WTC11 (cell line): ENCODE results near the gene CCNQ. TPM values are rescaled to one million over a fixed set of nuclear protein-coding genes. Genes with fewer than 3 reads are reported as not detected.

Experiments used
- ATAC-seq: fragments of 200-7000 bp; cut with Tn5 transposase; 2 replicates; pipeline ENCODE4 v1.10.0; 2021; ENCODE audit warnings: mild to moderate bottlenecking, moderate library complexity
- CTCF ChIA-PET: fragments of 300-600 bp; sonication (Branson Sonifier 250); formaldehyde crosslinking; loops from one replicate; lab custom pipeline; 2021; ENCODE audit warnings: antibody characterized with exemption; lab: Charles Lee
- POLR2A ChIA-PET: fragments of 350-600 bp; sonication (Branson Sonifier 250); formaldehyde crosslinking; loops from one replicate; lab custom pipeline; 2021; ENCODE audit warnings: antibody characterized with exemption; lab: Charles Lee
- DNase-seq: peaks from one replicate; pipeline ENCODE4 v3.0.0; 2021; ENCODE audit warnings: low spot score
- H3K27ac Mint-ChIP-seq: 2 replicates; pipeline ENCODE4 v1.8.0; 2021; ENCODE audit warnings: mixed read lengths
- H3K27me3 Mint-ChIP-seq: 2 replicates; pipeline ENCODE4 v1.8.0; 2021; ENCODE audit warnings: low read depth, mild to moderate bottlenecking, moderate library complexity, mixed read lengths
- H3K36me3 Mint-ChIP-seq: 2 replicates; pipeline ENCODE4 v1.8.0; 2021; ENCODE audit warnings: mixed read lengths
- H3K4me1 Mint-ChIP-seq: 2 replicates; pipeline ENCODE4 v1.8.0; 2022; ENCODE audit warnings: mixed read lengths
- H3K4me3 Mint-ChIP-seq: 2 replicates; pipeline ENCODE4 v1.8.0; 2021; ENCODE audit warnings: mild to moderate bottlenecking, moderate library complexity, mixed read lengths
- H3K9me3 Mint-ChIP-seq: 2 replicates; pipeline ENCODE4 v1.8.0; 2021; ENCODE audit warnings: mixed read lengths
- ARID4B ChIP-seq: sonication (generic); formaldehyde crosslinking; IDR thresholded peaks from 2 replicates; pipeline ENCODE4 v1.8.0; 2023; ENCODE audit warnings: missing genetic modification reagents, mild to moderate bottlenecking, borderline replicate concordance
- CBFB ChIP-seq: sonication (generic); formaldehyde crosslinking; IDR thresholded peaks from 2 replicates; pipeline ENCODE4 v1.8.1; 2022; ENCODE audit warnings: mild to moderate bottlenecking, low read depth, missing genetic modification reagents
- CREM ChIP-seq: sonication (generic); formaldehyde crosslinking; IDR thresholded peaks from 2 replicates; pipeline ENCODE4 v1.8.1; 2022; ENCODE audit warnings: mild to moderate bottlenecking, missing genetic modification reagents, moderate library complexity
- ELF4 ChIP-seq: sonication (generic); formaldehyde crosslinking; IDR thresholded peaks from 2 replicates; pipeline ENCODE4 v1.8.1; 2022; ENCODE audit warnings: low read depth, mild to moderate bottlenecking, moderate library complexity, missing genetic modification reagents
- GRHL2 ChIP-seq: fragments of 250-450 bp; sonication (Bioruptor Pico); IDR thresholded peaks from 2 replicates; pipeline ENCODE4 v1.8.0; 2022; ENCODE audit warnings: mild to moderate bottlenecking, moderate library complexity; ENCODE audit not compliant: insufficient replicate concordance, severe bottlenecking
- GTF2I ChIP-seq: fragments of 250-450 bp; sonication (Bioruptor Pico); conservative IDR thresholded peaks from 2 replicates; pipeline ENCODE4 v1.4.0; 2021; ENCODE audit warnings: mild to moderate bottlenecking
- HMGA2 ChIP-seq: fragments of 250-450 bp; sonication (Bioruptor Pico); IDR thresholded peaks from 2 replicates; pipeline ENCODE4 v1.4.0; 2021; ENCODE audit warnings: mild to moderate bottlenecking, moderate library complexity
- KAT7 ChIP-seq: sonication (generic); formaldehyde crosslinking; IDR thresholded peaks from 2 replicates; pipeline ENCODE4 v1.8.1; 2023; ENCODE audit warnings: missing genetic modification reagents, mild to moderate bottlenecking, borderline replicate concordance
- MXD4 ChIP-seq: fragments of 250-450 bp; sonication (Bioruptor Pico); IDR thresholded peaks from 2 replicates; pipeline ENCODE4 v1.8.0; 2021; ENCODE audit warnings: mild to moderate bottlenecking, moderate library complexity, borderline replicate concordance
- NFE2L1 ChIP-seq: sonication (generic); formaldehyde crosslinking; IDR thresholded peaks from 2 replicates; pipeline ENCODE4 v1.8.1; 2023; ENCODE audit warnings: missing genetic modification reagents
- RORB ChIP-seq: fragments of 250-450 bp; sonication (Bioruptor Pico); IDR thresholded peaks from 2 replicates; pipeline ENCODE4 v1.9.0; 2021; ENCODE audit warnings: mild to moderate bottlenecking
- SMAD3 ChIP-seq: sonication (generic); formaldehyde crosslinking; IDR thresholded peaks from 2 replicates; pipeline ENCODE4 v1.8.0; 2022; ENCODE audit warnings: missing genetic modification reagents, mild to moderate bottlenecking, borderline replicate concordance
- TCF7 ChIP-seq: sonication (generic); formaldehyde crosslinking; IDR thresholded peaks from 2 replicates; pipeline ENCODE4 v1.8.0; 2022; ENCODE audit warnings: mild to moderate bottlenecking, low read depth, missing genetic modification reagents, moderate library complexity
- ZNF121 ChIP-seq: sonication (generic); formaldehyde crosslinking; IDR thresholded peaks from 2 replicates; pipeline ENCODE4 v1.8.0; 2023; ENCODE audit warnings: missing genetic modification reagents
- ZNF263 ChIP-seq: sonication (generic); formaldehyde crosslinking; IDR thresholded peaks from 2 replicates; pipeline ENCODE4 v1.8.1; 2022; ENCODE audit warnings: low read depth, mild to moderate bottlenecking, moderate library complexity, missing genetic modification reagents
- total RNA-seq: library from RNA; stranded (reverse); gene quantifications from 3 replicates; pipeline ENCODE4 v1.2.3, GENCODE V29; 2021
- TF ChIP-seq, protein P1 (sequence below): sonication (generic); formaldehyde crosslinking; IDR thresholded peaks from 2 replicates; pipeline ENCODE4 v1.8.1; 2022; ENCODE audit warnings: low read depth, mild to moderate bottlenecking, moderate library complexity, missing genetic modification reagents, borderline replicate concordance
- TF ChIP-seq, protein P2 (sequence below): sonication (generic); formaldehyde crosslinking; IDR thresholded peaks from 2 replicates; pipeline ENCODE4 v1.8.1; 2023; ENCODE audit warnings: mild to moderate bottlenecking, missing genetic modification reagents, moderate library complexity
- TF ChIP-seq, protein P3 (sequence below): fragments of 250-450 bp; sonication (Bioruptor Pico); IDR thresholded peaks from 2 replicates; pipeline ENCODE4 v1.9.0; 2021; ENCODE audit warnings: moderate library complexity, mild to moderate bottlenecking, inconsistent platforms, borderline replicate concordance
- TF ChIP-seq, protein P4 (sequence below): sonication (generic); formaldehyde crosslinking; IDR thresholded peaks from 2 replicates; pipeline ENCODE4 v1.8.1; 2022; ENCODE audit warnings: mild to moderate bottlenecking, moderate library complexity, missing genetic modification reagents
- TF ChIP-seq, protein P5 (sequence below): sonication (generic); formaldehyde crosslinking; IDR thresholded peaks from 2 replicates; pipeline ENCODE4 v1.8.1; 2023; ENCODE audit warnings: mild to moderate bottlenecking, missing genetic modification reagents

Gene CCNQ
- total RNA-seq, 1 experiment from 2014 or later = 17.4 TPM

DNA sequence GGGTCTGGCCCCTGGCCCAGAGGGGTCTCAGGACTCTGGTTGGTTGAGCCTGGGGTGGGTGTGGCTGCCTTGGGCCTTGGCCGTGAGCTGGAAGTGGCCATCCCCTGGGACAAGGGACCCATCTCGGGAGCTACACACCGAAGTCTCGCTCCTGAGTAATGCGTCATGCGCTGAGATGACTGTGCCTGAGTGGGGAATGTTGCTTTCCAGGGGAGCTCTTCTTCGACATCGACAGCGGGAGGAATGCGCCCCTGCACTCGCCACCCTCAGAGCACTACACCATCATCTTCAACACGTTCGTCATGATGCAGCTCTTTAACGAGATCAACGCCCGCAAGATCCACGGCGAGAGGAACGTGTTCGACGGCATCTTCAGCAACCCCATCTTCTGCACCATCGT, 38.5 kb downstream of the CCNQ start:
- no peaks in the 10 kb centered on the region; the same call in 1 of the 2 replicates for H3K27me3 Mint-ChIP-seq
- ATAC-seq (no peak), DNase-seq (no peak)
- H3K4me3 Mint-ChIP-seq = no peak overlapping the region
- TF ChIP-seq GRHL2 (CRISPR knock-in tag) = no peak
- TF ChIP-seq ZNF121 (CRISPR knock-in tag) = no peak
- TF ChIP-seq KAT7 (CRISPR knock-in tag) = no peak
- TF ChIP-seq, protein P1, sequence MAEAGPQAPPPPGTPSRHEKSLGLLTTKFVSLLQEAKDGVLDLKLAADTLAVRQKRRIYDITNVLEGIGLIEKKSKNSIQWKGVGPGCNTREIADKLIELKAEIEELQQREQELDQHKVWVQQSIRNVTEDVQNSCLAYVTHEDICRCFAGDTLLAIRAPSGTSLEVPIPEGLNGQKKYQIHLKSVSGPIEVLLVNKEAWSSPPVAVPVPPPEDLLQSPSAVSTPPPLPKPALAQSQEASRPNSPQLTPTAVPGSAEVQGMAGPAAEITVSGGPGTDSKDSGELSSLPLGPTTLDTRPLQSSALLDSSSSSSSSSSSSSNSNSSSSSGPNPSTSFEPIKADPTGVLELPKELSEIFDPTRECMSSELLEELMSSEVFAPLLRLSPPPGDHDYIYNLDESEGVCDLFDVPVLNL (CRISPR knock-in tag) = no peak
- TF ChIP-seq, protein P2, sequence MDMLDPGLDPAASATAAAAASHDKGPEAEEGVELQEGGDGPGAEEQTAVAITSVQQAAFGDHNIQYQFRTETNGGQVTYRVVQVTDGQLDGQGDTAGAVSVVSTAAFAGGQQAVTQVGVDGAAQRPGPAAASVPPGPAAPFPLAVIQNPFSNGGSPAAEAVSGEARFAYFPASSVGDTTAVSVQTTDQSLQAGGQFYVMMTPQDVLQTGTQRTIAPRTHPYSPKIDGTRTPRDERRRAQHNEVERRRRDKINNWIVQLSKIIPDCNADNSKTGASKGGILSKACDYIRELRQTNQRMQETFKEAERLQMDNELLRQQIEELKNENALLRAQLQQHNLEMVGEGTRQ (CRISPR knock-in tag) = no peak
- TF ChIP-seq, protein P3, sequence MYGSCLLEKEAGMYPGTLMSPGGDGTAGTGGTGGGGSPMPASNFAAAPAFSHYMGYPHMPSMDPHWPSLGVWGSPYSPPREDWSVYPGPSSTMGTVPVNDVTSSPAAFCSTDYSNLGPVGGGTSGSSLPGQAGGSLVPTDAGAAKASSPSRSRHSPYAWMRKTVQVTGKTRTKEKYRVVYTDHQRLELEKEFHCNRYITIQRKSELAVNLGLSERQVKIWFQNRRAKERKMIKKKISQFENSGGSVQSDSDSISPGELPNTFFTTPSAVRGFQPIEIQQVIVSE = no peak
- TF ChIP-seq NFE2L1 (CRISPR knock-in tag) = no peak
- no peak for TF ChIP-seq CREM
- no peak for TF ChIP-seq ZNF263 (CRISPR knock-in tag)
- TF ChIP-seq CBFB (CRISPR knock-in tag) = no peak
- TF ChIP-seq, protein P4, sequence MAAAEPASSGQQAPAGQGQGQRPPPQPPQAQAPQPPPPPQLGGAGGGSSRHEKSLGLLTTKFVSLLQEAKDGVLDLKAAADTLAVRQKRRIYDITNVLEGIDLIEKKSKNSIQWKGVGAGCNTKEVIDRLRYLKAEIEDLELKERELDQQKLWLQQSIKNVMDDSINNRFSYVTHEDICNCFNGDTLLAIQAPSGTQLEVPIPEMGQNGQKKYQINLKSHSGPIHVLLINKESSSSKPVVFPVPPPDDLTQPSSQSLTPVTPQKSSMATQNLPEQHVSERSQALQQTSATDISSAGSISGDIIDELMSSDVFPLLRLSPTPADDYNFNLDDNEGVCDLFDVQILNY (CRISPR knock-in tag) = no peak
- no peak for TF ChIP-seq ELF4 (CRISPR knock-in tag)
- TF ChIP-seq HMGA2 = no peak
- no peak for TF ChIP-seq GTF2I (CRISPR knock-in tag)
- H3K36me3 Mint-ChIP-seq = no peaks in the 10 kb centered on the region
- POLR2A ChIA-PET = no interaction called here
- no peak overlapping the region for H3K27ac Mint-ChIP-seq
- H3K9me3 Mint-ChIP-seq = no peaks in the 10 kb centered on the region
- CTCF ChIA-PET = interaction anchor here (0.8 to 1.6 kb wide), 5 partner anchors 13 to 148 kb away, joined by 3 to 7 read pairs (median 4); no protein-coding TSS in a partner anchor
- no peaks in the 10 kb centered on the region for H3K4me1 Mint-ChIP-seq

DNA sequence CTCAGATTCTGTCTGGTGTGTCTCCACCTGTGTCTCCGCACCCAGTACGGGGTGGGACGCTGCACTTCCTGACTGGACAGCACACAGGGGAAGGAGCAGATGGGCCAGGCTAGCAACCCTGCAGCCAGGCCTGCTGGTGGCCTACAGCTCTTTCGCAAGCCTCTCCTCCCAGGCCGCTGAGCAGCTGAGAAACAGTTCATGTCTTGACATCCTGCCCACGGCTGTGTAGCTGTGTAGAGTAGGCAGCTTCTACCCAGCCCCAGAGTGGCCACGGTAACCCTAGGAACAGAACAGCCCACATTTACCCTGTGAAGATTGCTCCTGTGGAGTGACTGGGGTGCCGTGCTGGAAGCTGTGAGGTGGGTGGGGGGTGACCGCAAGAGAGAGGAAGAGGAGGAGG, 38.9 kb downstream of the CCNQ start:
- Mint-ChIP-seq H3K9me3 (no peaks in the 10 kb centered on the region), H3K27ac (no peak overlapping the region), H3K27me3 (no peaks in the 10 kb centered on the region; the same call in 1 of the 2 replicates), H3K4me1 (no peaks in the 10 kb centered on the region), H3K36me3 (no peaks in the 10 kb centered on the region), H3K4me3 (no peak overlapping the region)
- DNase-seq (no peak), ATAC-seq (no peak)
- ChIA-PET POLR2A (no interaction called here), CTCF (interaction anchor here (0.8 to 1.6 kb wide), 5 partner anchors 14 to 148 kb away, joined by 3 to 7 read pairs (median 4); no protein-coding TSS in a partner anchor)
- TF ChIP-seq HMGA2 (no peak), TCF7 (CRISPR knock-in tag) (no peak), MXD4 (CRISPR knock-in tag) (no peak), GTF2I (CRISPR knock-in tag) (no peak), SMAD3 (CRISPR knock-in tag) (no peak)

DNA sequence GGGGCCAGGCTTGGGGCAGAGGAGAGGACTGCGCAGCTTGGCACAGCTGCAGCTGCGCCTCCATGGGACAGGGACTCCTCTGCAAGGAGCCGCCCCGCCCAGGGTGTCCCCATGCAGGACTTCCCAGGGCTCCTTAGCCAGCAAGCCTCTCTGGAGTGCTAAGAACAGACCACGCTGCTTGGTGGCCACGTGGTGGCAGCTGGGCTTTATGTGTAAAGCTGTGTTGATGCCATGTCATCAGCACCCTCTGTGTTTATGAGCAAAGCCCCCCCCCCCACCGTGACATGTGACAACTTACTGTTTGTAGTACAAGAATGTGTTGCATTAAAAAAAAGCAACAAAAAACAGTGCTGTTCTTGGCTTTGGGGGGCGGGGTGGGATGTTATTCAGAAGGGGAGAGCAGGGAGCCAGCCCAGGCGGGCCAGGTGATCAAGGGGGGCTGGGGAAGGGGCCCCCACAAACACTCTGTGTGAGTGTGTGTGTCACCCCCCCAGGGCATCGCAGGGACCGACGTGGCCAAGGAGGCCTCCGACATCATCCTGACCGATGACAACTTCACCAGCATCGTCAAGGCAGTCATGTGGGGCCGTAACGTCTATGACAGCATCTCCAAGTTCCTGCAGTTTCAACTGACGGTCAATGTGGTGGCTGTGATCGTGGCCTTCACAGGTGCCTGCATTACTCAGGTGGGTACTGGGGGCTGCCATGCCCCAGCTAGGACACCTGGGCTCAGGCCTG, 41.2 kb downstream of the CCNQ start:
- Mint-ChIP-seq H3K27me3 (no peaks in the 10 kb centered on the region; the same call in 1 of the 2 replicates), H3K4me1 (no peaks in the 10 kb centered on the region), H3K4me3 (no peak overlapping the region), H3K9me3 (no peaks in the 10 kb centered on the region), H3K36me3 (no peaks in the 10 kb centered on the region), H3K27ac (no peak overlapping the region)
- ChIA-PET POLR2A (no interaction called here), CTCF (interaction anchor here (1.0 to 1.4 kb wide), 2 partner anchors 20 to 87 kb away, joined by 3 to 6 read pairs; no protein-coding TSS in a partner anchor)
- ATAC-seq (no peak), DNase-seq (no peak)
- TF ChIP-seq NFE2L1 (CRISPR knock-in tag) (no peak), ARID4B (CRISPR knock-in tag) (no peak), RORB (CRISPR knock-in tag) (no peak)
- TF ChIP-seq, protein P5, sequence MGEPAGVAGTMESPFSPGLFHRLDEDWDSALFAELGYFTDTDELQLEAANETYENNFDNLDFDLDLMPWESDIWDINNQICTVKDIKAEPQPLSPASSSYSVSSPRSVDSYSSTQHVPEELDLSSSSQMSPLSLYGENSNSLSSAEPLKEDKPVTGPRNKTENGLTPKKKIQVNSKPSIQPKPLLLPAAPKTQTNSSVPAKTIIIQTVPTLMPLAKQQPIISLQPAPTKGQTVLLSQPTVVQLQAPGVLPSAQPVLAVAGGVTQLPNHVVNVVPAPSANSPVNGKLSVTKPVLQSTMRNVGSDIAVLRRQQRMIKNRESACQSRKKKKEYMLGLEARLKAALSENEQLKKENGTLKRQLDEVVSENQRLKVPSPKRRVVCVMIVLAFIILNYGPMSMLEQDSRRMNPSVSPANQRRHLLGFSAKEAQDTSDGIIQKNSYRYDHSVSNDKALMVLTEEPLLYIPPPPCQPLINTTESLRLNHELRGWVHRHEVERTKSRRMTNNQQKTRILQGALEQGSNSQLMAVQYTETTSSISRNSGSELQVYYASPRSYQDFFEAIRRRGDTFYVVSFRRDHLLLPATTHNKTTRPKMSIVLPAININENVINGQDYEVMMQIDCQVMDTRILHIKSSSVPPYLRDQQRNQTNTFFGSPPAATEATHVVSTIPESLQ = no peak
